HG02970 (cell line): ENCODE results near the gene SCAMP5.

ENCODE experiments used
- ATAC-seq: cut with Tn5 transposase; IDR thresholded peaks from one replicate; pipeline ENCODE4 v1.9.1; 2021; ENCODE audit warnings: mild to moderate bottlenecking, moderate library complexity, moderate number of reproducible peaks; ENCODE audit not compliant: unreplicated experiment, low FRiP score

The SCAMP5 gene

GRCh38 chr15:75044258-75044878 lies 49.0 kb downstream of the SCAMP5 start:
- ATAC-seq = no peak

GRCh38 chr15:75045332-75046015 lies 50.1 kb downstream of the SCAMP5 start:
- no peak for ATAC-seq

- ATAC-seq = no peak
These were observed 53.0 kb downstream of the SCAMP5 start for GRCh38 chr15:75048394-75048793.

GRCh38 chr15:75049392-75049791 lies 54.0 kb downstream of the SCAMP5 start:
- ATAC-seq = no peak

- ATAC-seq = no peak
These were observed 54.9 kb downstream of the SCAMP5 start for GRCh38 chr15:75050283-75050682.

GRCh38 chr15:75051191-75051608 lies 55.8 kb downstream of the SCAMP5 start:
- ATAC-seq = no peak

GRCh38 chr15:75051711-75052110 lies 56.3 kb downstream of the SCAMP5 start:
- ATAC-seq = no peak

GRCh38 chr15:75052972-75053747 lies 57.8 kb downstream of the SCAMP5 start:
- ATAC-seq = no peak

GRCh38 chr15:75053748-75054125 lies 58.4 kb downstream of the SCAMP5 start:
- ATAC-seq = no peak

GRCh38 chr15:75054172-75054897 lies 59.0 kb downstream of the SCAMP5 start:
- no peak for ATAC-seq

GRCh38 chr15:75056036-75056435 lies 60.7 kb downstream of the SCAMP5 start:
- no peak for ATAC-seq

GRCh38 chr15:75058127-75058905 lies 63.0 kb downstream of the SCAMP5 start:
- ATAC-seq = no peak

GRCh38 chr15:75059607-75060006 lies 64.2 kb downstream of the SCAMP5 start:
- ATAC-seq = no peak

- no peak for ATAC-seq
These were observed 65.9 kb downstream of the SCAMP5 start for GRCh38 chr15:75061272-75061671.

GRCh38 chr15:75062706-75063105 lies 67.3 kb downstream of the SCAMP5 start:
- no peak for ATAC-seq

- no peak for ATAC-seq
These were observed 68.0 kb downstream of the SCAMP5 start for GRCh38 chr15:75063338-75063737.

GRCh38 chr15:75063889-75064288 lies 68.5 kb downstream of the SCAMP5 start:
- no peak for ATAC-seq

GRCh38 chr15:75064846-75065245 lies 69.5 kb downstream of the SCAMP5 start:
- ATAC-seq = no peak

GRCh38 chr15:75065467-75065850 lies 70.1 kb downstream of the SCAMP5 start:
- no peak for ATAC-seq

GRCh38 chr15:75065851-75066509 lies 70.6 kb downstream of the SCAMP5 start:
- ATAC-seq = no peak
